HEK293 (cell line): ENCODE data around the gene IL6R.

Source experiments
- CTCF ChIA-PET: fragments of 350-600 bp; formaldehyde crosslinking; extraction: SDS; loops from one replicate; lab custom pipeline; 2021; ENCODE audit warnings: antibody characterized with exemption; lab: Yijun Ruan, JAX
- POLR2A ChIA-PET: fragments of 300-600 bp; formaldehyde crosslinking; extraction: SDS; loops from one replicate; lab custom pipeline; 2020; ENCODE audit warnings: antibody characterized with exemption, inconsistent platforms; lab: Yijun Ruan, JAX
- H3K27ac ChIP-seq: fragments of 200-500 bp; sonication (Bioruptor generic); 2 replicates; pipeline ENCODE4 v1.5.1; 2014; ENCODE audit warnings: low read depth, low read length, control low read depth, inconsistent platforms; ENCODE audit errors: extremely low read depth
- H3K36me3 ChIP-seq, 2 experiments: fragments of 200-500 bp in 1 of 2; sonication (Bioruptor generic) in 1 of 2; 1 replicate in 1 of 2; 2 replicates in 1 of 2; pipeline ENCODE4 v1.5.1; 2014 to 2017; ENCODE audit warnings: inconsistent platforms in 2 of 2, low read length in 2 of 2; ENCODE audit not compliant: control insufficient read depth in 2 of 2, insufficient read depth in 1 of 2
- H3K4me1 ChIP-seq: fragments of 200-500 bp; sonication (Bioruptor generic); 2 replicates; pipeline ENCODE4 v1.5.1; 2014; ENCODE audit warnings: mild to moderate bottlenecking, low read length, inconsistent platforms; ENCODE audit not compliant: control insufficient read depth, insufficient read depth
- H3K4me3 ChIP-seq: 2 replicates; pipeline ENCODE4 v1.5.1; 2011; ENCODE audit warnings: low read depth, mild to moderate bottlenecking, control low read depth, low read length, moderate library complexity
- H3K9me3 ChIP-seq: fragments of 200-500 bp; sonication (Bioruptor generic); 2 replicates; pipeline ENCODE4 v1.5.1; 2014; ENCODE audit warnings: low read depth, low read length, inconsistent platforms; ENCODE audit not compliant: control insufficient read depth, insufficient read depth
- GLIS1 ChIP-seq: fragments of 450-650 bp; formaldehyde crosslinking; IDR thresholded peaks from 2 replicates; pipeline ENCODE4 v1.5.1; 2016; ENCODE audit warnings: missing biosample characterization, missing genetic modification characterization
- GLIS2 ChIP-seq: fragments of 450-650 bp; formaldehyde crosslinking; IDR thresholded peaks from 2 replicates; pipeline ENCODE4 v1.5.1; 2016; ENCODE audit warnings: missing biosample characterization, missing genetic modification characterization
- HOXA7 ChIP-seq: sonication (generic); formaldehyde crosslinking; IDR thresholded peaks from 2 replicates; pipeline ENCODE4 v1.8.1; 2022; ENCODE audit warnings: missing genetic modification reagents, borderline replicate concordance
- INSM2 ChIP-seq: fragments of 450-650 bp; formaldehyde crosslinking; IDR thresholded peaks from 2 replicates; pipeline ENCODE4 v1.5.1; 2016; ENCODE audit warnings: missing biosample characterization, missing genetic modification characterization
- KLF1 ChIP-seq: fragments of 450-650 bp; formaldehyde crosslinking; IDR thresholded peaks from 2 replicates; pipeline ENCODE4 v1.5.1; 2016; ENCODE audit warnings: missing biosample characterization, missing genetic modification characterization
- PBX3 ChIP-seq: sonication (generic); formaldehyde crosslinking; IDR thresholded peaks from 2 replicates; pipeline ENCODE4 v1.8.1; 2022; ENCODE audit warnings: mild to moderate bottlenecking, moderate library complexity, missing genetic modification reagents
- SCRT1 ChIP-seq: fragments of 450-650 bp; formaldehyde crosslinking; IDR thresholded peaks from 2 replicates; pipeline ENCODE4 v1.5.1; 2016; ENCODE audit warnings: missing biosample characterization, missing genetic modification characterization, borderline replicate concordance
- ZBTB44 ChIP-seq: fragments of 450-650 bp; IDR thresholded peaks from 2 replicates; pipeline ENCODE4 v1.5.1; 2018; ENCODE audit warnings: missing biosample characterization, mild to moderate bottlenecking, missing genetic modification characterization
- ZEB2 ChIP-seq: fragments of 450-650 bp; formaldehyde crosslinking; IDR thresholded peaks from 2 replicates; pipeline ENCODE4 v1.5.1; 2016; ENCODE audit warnings: missing biosample characterization, missing genetic modification characterization
- ZNF112 ChIP-seq: fragments of 450-650 bp; formaldehyde crosslinking; IDR thresholded peaks from 2 replicates; pipeline ENCODE4 v1.5.0; 2017; ENCODE audit warnings: missing biosample characterization, missing genetic modification characterization
- ZNF155 ChIP-seq: fragments of 450-650 bp; formaldehyde crosslinking; IDR thresholded peaks from 2 replicates; pipeline ENCODE4 v1.5.1; 2016; ENCODE audit warnings: missing biosample characterization, missing genetic modification characterization
- ZNF19 ChIP-seq: fragments of 450-650 bp; formaldehyde crosslinking; IDR thresholded peaks from 2 replicates; pipeline ENCODE4; 2016; ENCODE audit warnings: missing biosample characterization, missing genetic modification characterization, low read depth
- ZNF2 ChIP-seq: fragments of 450-650 bp; formaldehyde crosslinking; IDR thresholded peaks from 2 replicates; pipeline ENCODE4 v1.5.1; 2016; ENCODE audit warnings: missing biosample characterization, missing genetic modification characterization
- ZNF248 ChIP-seq: fragments of 450-650 bp; formaldehyde crosslinking; IDR thresholded peaks from 2 replicates; pipeline ENCODE4 v1.5.1; 2017; ENCODE audit warnings: missing biosample characterization, missing genetic modification characterization
- ZNF324 ChIP-seq: fragments of 450-650 bp; formaldehyde crosslinking; IDR thresholded peaks from 2 replicates; pipeline ENCODE4 v1.5.1; 2016; ENCODE audit warnings: missing biosample characterization, missing genetic modification characterization
- ZNF350 ChIP-seq: fragments of 450-650 bp; formaldehyde crosslinking; IDR thresholded peaks from 2 replicates; pipeline ENCODE4 v1.5.0; 2017; ENCODE audit warnings: missing biosample characterization, mild to moderate bottlenecking, missing genetic modification characterization
- ZNF677 ChIP-seq: fragments of 450-650 bp; IDR thresholded peaks from 2 replicates; pipeline ENCODE4 v1.5.0; 2018; ENCODE audit warnings: missing biosample characterization, mild to moderate bottlenecking, missing genetic modification characterization, moderate library complexity
- ZNF701 ChIP-seq: fragments of 450-650 bp; formaldehyde crosslinking; IDR thresholded peaks from 2 replicates; pipeline ENCODE4 v1.5.1; 2016; ENCODE audit warnings: missing biosample characterization, missing genetic modification characterization
- ZNF704 ChIP-seq: fragments of 450-650 bp; formaldehyde crosslinking; IDR thresholded peaks from 2 replicates; pipeline ENCODE4 v1.5.1; 2016; ENCODE audit warnings: missing biosample characterization, missing genetic modification characterization
- ZNF785 ChIP-seq: fragments of 450-650 bp; formaldehyde crosslinking; IDR thresholded peaks from 2 replicates; pipeline ENCODE4 v1.5.1; 2016; ENCODE audit warnings: missing biosample characterization, missing genetic modification characterization
- ZXDB ChIP-seq: fragments of 450-650 bp; formaldehyde crosslinking; IDR thresholded peaks from 2 replicates; pipeline ENCODE4 v1.5.1; 2016; ENCODE audit warnings: missing biosample characterization, missing genetic modification characterization

The IL6R gene

GRCh38 chr1:154410185-154410827, 5.2 kb downstream of the IL6R start:
- H3K36me3 ChIP-seq: no peaks in the 10 kb centered on the region
- TF ChIP-seq PBX3 (CRISPR knock-in tag): no peak
- TF ChIP-seq ZNF350 (tag by site-specific recombination): no peak
- no peak for TF ChIP-seq ZBTB44 (tag by site-specific recombination)
- no peak for TF ChIP-seq ZNF324 (tag by site-specific recombination)
- no peak for TF ChIP-seq INSM2 (tag by site-specific recombination)
- no peak for TF ChIP-seq ZNF112 (tag by site-specific recombination)
- no peak for TF ChIP-seq ZXDB
- no peak for TF ChIP-seq ZNF2 (tag by site-specific recombination)
- no peak for TF ChIP-seq SCRT1 (tag by site-specific recombination)
- no peak for TF ChIP-seq ZEB2 (tag by site-specific recombination)
- TF ChIP-seq ZNF701 (tag by site-specific recombination): no peak
- TF ChIP-seq ZNF677: no peak
- TF ChIP-seq ZNF704 (tag by site-specific recombination): no peak
- TF ChIP-seq HOXA7 (CRISPR knock-in tag): no peak
- no peak for TF ChIP-seq ZNF19 (tag by site-specific recombination)
- no peak for TF ChIP-seq ZNF785 (tag by site-specific recombination)
- no peak for TF ChIP-seq KLF1 (tag by site-specific recombination)
- TF ChIP-seq ZNF248 (tag by site-specific recombination): no peak
- no peak for TF ChIP-seq ZNF155 (tag by site-specific recombination)
- TF ChIP-seq, all 188 proteins: peak for 0
- Histone ChIP-seq H3K4me3 (no peak overlapping the region), H3K9me3 (no peaks in the 10 kb centered on the region), H3K27ac (no peak overlapping the region), H3K4me1 (peaks cover 2% of the 10 kb centered on the region; the same call in 1 of the 2 replicates)
- CTCF ChIA-PET: interaction anchor here (0.6 kb wide), 1 partner anchor 59 kb away, joined by 4 read pairs; no protein-coding TSS in a partner anchor
- POLR2A ChIA-PET: no interaction called here

GRCh38 chr1:154411525-154411924, 6.4 kb downstream of the IL6R start:
- no peaks in the 10 kb centered on the region for H3K9me3 ChIP-seq
- ChIA-PET POLR2A (no interaction called here), CTCF (no interaction called here)
- TF ChIP-seq GLIS2 (tag by site-specific recombination) (no peak), GLIS1 (tag by site-specific recombination) (0 out of 2 replicates have a peak, but pooled peaks have one; percentile 10)
- H3K4me3 ChIP-seq: no peak overlapping the region
- no peaks in the 10 kb centered on the region; the same call in 1 of the 2 replicates for H3K4me1 ChIP-seq
- H3K36me3 ChIP-seq: no peaks in the 10 kb centered on the region
- no peak overlapping the region for H3K27ac ChIP-seq
